NCI-H128 (cell line): ENCODE measurements around the gene PLA2G4D.

ENCODE experiments used
- DNase-seq: peaks from one replicate; lab custom pipeline; 2025; ENCODE audit not compliant: unreplicated experiment; lab: John Stamatoyannopoulos, UW

PLA2G4D gene

DNA sequence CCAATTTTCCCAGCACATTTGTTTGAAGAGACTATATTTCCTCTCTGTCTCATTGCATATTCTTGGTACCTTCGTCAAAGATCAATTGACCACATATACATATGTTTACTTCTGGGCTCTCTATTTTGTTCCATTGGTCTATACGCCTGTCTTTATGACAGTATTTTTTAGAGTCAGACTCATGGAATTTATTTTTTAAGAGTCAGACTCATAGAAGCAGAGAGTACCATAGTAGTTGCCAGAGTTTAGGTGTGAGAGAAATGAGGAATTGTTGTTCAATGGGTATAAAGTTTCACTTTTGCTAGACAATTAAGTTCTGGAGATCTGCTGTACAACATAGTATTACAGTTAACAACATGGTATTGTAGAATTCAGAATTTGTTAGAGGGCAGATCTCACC, 35.0 kb upstream of the PLA2G4D start:
- DNase-seq = no peak

DNA sequence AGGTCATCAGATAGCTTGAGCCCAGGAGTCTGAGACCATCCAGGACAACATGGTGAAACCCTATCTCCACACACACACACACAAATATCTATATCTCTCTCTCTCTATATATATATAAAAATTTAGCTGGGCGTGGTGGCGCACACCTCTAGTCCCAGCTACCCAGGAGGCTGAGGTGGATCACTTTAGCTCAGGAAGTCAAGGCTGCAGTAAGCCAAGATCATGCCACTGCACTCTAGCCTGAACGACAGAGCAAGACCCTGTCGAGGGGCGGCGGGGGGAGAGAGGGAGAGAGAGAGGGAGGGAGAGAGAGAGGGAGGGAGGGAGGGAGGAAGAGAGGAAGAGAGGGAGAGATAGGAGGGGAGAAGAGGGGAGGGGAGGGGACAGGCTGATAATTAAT, 34.1 kb upstream of the PLA2G4D start:
- DNase-seq = no peak

DNA sequence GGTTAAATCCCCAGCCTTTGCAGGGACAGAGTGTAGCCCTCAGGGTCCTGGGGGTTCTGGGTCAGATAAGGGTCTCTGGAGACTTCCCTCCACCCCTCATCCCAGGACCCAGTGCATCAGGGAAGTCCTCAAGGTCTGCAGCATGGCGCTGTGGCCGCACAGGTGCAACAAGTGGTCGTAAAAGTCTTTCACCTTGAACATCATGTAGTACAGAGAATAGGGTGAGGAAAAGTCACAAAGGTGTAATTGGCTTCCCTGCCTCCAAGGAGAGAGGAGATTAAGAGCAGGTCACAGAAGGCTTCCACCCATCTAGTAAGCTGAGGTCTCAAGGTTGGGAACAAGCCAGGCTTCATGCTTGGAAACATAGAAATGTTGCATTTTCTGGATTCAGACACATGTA, 29.2 kb upstream of the PLA2G4D start:
- DNase-seq = no peak

DNA sequence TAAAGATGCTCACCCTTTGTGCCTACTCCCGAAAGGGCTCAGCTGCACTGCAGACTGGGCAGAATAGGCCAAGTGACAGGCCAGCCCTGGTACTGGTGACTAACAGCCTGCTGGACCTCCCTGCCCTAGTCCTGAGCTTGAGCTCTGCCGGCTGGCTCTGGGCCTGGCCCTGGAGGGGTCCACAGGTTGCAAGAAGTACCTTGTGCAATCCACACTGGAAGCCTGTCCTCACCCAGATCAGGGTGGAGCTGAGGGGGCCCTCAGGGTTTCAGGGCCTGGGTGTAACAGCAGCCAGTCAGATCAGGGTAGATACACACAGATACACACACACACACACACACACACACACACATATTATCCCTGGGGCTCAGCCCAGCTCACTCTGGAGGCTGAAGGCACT, 27.3 kb upstream of the PLA2G4D start:
- DNase-seq = no peak

DNA sequence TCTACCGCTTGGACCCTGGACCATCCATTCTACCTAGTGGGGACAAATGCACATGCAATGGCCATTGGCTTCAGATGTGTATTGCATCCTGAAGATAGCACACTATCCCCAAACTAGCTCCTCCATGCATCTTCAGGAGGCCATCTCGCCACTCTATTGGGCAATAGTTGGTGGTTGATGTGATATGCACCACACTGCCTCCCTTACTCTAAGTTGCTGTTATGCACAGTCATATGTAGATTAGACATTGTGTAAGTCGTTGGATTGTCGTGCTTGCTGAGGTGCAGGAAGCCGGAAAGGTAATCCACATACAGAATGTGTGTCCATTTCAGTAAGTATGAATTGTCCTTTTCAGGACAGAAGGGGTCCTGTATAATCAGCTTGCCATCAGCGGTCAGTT, 26.7 kb upstream of the PLA2G4D start:
- no peak for DNase-seq

DNA sequence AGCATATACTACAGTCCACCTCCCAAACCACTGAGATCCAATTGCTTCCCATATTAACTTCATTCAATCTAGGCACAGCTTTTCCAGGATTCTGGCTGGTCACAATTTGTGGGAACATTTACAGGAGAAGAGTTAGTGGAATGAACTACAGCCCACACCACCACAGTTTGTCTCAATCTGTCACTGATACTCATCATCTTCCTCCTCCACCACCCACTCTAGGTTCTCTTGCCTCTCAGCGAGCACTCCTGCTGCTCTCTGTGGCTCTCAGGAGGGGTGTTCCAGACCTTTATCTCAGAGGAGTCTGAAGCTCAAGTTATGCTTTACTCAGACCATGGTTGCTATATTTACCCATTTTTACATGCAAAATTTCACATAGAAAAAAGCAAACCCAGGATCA, 25.9 kb upstream of the PLA2G4D start:
- no peak for DNase-seq

DNA sequence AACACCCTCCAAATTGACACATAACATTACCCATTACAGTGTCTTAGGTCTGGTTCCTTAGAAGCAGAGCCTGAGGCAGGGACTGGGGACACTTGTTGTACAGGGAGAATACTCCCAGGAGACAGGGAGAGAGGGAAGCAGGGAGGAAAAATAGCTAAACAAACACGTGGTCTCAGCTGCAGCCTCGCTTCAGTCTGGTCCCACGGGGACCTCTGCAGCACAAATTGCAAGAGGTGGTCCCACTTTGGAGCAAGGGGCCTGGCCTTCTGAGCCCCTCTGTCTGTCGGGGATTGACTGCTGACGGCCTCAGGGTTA, 25.0 kb upstream of the PLA2G4D start:
- no peak for DNase-seq

DNA sequence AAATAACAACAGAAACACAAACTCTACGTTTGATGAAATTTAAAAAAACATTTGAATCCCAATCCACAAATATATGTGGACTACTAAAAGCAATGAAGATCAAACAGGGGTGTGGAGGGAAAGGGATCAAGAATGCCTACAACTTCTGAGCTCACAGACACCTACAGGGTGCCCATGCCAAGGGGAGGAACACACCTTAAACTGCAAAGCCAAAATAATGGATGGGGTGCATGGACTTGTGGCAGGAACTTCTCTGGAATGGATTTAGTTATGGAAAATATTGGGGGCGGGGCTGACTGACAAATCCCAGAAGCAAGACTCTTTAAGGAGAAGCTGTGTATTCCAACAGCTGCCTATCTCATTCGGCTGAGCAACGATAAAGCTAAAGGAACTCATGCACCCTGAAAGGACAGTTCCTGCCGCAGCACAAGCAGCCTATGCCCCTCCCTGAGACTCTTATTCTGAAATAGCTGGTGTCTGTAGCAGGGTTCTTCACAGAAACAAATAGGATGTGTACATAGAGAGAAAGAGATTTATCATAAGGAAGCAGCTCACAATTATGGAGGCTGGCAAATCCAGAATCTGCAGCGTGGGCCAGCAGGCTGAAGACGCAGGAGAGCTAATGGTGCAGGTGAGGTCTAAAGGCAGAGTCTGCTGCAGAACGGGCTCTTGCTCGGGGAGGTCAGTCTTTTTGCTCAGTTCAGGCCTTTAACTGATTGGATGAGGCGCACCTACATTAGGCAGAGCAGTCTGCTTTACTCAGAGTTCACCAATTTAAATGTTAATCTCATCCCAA, 24.5 kb upstream of the PLA2G4D start:
- DNase-seq = no peak

DNA sequence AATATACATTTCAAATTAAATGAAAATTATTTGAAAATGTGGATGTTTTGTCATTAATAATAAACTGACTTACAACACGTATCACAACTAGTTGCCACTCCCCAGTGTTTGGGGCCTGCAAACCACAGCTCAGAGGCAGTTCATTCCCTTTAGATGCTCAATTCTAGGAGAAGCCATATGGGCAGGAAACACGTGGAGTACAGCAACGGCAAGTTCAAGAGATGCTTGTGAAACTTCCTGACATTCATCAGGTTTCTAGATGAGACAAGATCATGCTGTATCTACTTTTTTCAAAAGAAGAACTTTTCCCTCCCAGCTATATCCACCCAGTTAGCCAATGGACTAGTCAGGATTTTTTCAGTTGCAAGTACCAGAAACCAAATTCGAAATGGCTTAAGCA, 17.6 kb upstream of the PLA2G4D start:
- DNase-seq = no peak

DNA sequence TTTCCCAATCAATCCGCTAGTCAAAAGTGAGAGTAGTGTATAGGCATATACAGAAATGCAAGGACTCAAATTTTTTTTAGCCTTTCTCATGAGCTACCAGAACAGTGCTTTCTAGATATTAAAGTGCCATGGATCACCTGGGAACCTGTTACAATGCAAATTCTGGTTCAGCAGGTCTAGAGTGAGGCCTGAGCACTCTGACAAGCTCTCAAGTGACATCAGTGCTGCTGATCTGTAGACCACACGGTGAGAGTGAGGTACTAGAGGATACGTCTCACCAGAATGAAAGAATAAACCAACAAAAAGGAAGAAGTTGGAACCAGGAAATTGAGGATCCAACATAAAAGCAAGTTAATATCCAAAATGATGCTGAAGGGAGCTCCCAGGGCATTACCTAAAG, 16.0 kb upstream of the PLA2G4D start:
- no peak for DNase-seq

DNA sequence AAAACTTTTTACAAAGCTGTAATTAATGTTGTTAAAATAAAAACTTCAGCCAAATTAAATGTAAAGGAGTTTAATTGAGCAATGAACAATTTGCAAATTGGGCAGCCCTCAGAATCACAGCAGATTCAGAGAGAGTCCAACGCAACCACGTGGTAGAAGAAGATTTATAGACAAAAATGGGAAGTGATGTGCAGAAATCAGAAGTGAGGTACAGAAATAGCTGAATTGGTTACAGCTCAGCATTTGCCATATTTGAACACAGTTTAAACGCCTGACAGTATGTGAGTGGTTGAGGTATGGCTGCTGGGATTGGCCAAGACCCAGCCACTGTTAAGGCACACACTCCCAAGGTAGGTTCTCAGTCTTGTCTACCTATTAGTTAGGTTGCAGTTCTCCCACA, 14.4 kb upstream of the PLA2G4D start:
- DNase-seq = no peak

DNA sequence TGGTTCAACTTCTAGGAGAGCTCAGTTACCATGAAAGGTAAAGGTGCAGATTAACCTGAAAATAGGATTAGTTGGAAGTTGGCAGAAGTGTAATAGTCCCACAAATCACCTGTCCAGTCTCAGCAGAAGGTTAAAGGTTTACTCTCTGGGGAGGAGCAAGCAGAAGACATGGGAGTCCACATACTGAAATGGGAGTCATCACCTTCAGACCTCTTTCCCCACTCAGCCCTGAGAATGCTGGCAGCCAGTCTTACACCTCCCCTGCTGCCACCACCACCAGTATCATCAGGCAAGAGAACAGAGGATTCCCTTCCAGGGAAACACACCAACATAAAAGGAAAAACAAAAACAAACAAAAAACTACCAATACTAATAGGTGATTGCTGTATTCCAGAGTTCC, 13.8 kb upstream of the PLA2G4D start:
- no peak for DNase-seq

DNA sequence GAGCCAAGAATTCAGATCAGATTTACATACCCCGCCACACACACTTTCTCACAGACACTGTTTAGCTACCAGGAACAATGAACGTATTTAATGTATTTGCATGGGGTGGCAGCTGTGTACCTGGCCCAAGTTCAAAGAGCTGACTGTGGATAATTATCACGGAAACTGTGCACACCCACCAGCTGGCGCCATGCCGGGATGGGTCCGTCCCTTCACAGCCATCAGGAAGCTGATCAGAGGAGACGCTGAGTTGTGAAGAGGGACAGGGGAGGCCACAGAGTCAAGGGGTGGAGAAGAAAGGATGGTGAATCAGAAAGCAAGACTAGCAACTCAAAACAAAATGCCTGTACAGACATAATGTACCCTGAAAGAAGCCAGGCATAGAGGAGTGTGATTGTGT, 13.1 kb upstream of the PLA2G4D start:
- no peak for DNase-seq

DNA sequence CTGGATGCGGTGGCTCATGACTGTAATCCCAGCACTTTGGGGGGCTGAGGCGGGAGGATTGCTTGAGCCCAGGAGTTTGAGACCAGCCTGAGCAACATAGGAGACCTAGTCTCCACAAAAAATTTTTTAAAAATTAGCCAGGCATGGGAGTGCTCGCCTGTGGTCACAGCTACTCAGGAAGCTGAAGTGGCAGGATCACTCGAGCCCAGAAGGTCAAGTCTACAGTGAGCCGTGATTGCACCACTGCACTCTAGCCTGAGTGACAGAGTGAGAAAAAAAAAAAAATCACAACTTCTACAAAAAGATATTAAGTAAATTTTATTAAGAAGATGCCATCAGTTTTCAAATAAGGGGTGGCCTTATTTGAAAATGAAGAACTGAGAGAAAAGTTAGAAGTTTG, 11.9 kb upstream of the PLA2G4D start:
- DNase-seq = no peak

DNA sequence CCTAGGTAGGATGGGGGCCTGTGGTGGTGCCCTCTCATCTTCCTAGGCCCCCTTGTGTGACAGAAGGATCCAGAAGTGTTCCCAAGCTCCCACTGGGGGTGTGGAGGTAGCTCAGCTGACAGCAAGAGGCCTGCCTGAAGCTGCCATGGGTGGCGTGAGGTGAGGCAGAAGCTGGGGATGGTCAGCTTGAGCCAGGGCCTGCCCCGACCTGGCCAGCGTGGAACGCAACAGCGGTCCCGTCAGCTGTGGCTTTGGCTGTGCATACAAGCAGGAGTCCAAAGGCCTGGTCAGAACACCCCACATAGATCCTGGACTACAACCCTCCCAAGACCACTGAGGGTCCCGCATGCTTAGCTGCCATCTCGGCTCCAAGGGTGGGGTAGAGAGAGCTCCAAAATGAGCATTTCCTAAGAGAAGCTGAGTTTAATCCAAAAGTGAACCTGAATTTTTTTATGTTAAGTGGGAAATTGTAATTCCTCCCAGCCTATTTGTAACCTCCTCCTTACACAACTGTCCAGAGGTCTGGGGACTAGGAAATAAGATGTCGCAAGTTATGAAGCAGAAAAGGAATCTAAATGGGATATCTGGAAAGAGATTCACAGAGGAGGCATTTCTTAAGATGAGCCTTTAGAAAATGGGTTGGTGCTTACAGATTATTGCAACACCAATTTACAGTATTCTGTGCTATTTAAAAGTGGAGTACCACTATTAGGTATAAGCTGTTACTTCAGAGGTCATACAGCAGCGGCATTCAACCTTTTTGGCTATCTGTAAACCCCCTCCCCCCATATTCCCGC, 9.9 kb upstream of the PLA2G4D start:
- no peak for DNase-seq

DNA sequence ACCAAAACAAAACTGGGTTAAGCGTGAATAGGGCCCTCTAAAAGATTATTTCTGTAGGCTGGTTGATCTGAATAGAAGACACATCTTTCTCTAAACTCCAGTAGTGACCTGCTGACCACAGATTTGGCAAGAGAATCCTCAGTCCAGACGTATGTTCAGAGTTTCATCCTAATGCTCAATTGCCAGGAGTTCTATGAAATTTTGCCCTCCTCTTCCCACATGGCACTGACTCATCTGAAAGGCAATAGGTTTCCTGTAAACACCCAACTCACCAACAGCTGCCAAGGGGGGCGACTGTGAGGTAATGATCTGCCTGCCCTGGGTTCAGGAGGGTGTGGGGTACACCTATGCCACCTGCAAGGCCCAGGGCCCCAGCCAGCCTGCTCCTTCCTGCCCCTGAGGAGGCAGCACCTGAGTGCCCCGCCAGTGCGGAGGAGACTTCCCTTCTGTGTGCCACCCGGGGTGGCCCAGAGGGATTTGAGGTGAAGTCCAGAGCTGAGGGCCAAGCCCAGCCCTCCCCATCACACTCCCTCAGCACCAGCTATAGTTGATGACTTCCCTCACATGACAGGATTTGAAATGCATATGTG, 8.4 kb upstream of the PLA2G4D start:
- DNase-seq = no peak

DNA sequence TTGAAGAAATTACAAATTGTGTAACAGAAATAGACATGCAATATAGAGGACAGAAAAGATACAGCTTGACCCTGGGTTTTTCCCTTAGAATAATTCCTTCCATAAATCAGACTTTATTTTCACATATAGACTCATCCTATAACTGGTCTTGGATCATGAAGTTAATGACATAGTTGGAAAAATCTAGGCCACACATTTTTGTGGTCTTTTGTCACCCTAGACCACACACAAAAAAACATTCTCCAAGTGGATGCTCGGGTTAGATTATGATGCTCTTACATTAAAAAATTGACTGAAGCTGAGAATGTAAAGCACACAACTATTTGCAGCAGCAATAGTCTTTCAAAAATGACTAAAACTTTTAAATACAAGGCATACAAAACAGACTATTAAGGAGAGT, 7.5 kb upstream of the PLA2G4D start:
- no peak for DNase-seq

DNA sequence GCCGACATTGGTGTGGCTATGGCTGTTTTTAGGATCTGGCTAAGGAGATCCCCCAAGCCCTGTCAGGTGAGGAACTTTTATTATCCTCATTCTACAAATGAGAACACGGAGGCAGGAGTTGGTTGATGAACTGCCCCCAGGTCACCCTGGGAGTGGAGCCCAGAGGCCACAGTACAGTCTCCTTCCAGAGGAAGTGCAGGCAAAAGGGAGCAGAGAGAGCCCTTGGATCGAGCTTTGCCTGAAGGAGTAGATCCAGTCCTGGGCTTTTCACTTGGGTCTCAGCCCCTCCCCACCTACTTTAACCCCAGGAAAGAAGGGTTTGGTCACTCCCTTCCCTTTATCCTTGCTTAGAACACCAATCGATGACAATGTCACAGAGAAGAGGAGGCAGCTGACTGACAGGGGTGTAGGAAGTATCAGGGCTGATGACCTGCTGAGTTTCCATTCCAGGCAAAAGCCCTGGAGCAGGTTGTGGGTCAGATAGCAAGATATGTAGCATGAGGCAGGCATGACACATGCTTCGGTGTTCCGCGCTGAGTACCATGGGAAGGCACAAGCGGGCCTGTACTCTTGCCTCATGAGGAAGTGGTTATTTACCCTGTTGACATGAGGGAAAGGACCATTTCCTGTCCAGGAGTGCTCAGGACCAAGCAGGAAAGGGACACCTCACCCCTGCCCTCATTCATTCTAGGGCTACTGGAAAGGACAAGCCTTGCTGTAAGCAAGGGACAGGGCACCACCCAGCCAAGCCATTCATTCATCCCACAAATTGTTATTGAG, 5.8 kb upstream of the PLA2G4D start:
- DNase-seq = no peak

DNA sequence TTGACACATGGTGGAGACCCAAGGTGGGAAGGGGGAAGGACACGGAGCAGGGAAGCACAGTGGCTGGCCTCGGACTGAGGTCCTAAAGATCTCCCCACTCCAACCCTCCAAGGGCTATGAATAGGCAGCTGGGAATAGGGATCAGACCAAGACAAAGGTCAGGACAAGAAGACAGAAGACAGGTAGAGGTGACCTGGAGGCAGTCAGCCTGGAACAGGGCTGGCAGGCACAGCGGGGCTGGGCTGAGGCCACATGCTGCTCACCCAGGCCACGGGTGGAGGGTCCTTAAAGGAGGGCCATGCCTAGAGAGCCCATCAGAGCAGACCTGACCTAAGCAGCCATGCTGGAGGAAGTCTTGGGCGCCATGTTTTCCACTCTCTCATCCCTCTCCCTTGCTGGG, 2.7 kb upstream of the PLA2G4D start:
- DNase-seq = no peak

DNA sequence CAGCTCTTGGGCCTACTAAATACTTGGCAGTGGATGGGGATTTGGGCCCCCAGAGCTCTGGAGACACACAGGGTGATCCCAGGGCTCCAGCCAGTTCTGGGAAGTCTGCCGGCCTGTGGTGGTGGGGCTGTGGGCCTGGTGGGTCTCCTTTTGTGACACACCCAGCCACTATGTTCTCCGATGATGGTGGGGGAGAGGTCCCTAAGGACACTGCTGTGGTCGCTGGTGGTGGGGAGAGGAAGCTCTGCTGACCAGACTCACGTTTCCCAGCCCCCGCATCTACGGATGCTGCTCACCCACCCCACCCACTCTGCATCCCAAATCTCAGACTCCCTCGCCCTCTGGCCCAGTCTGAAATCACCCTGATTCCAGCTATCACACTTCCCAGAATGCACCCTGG, 396 bp downstream of the PLA2G4D start:
- no peak for DNase-seq

DNA sequence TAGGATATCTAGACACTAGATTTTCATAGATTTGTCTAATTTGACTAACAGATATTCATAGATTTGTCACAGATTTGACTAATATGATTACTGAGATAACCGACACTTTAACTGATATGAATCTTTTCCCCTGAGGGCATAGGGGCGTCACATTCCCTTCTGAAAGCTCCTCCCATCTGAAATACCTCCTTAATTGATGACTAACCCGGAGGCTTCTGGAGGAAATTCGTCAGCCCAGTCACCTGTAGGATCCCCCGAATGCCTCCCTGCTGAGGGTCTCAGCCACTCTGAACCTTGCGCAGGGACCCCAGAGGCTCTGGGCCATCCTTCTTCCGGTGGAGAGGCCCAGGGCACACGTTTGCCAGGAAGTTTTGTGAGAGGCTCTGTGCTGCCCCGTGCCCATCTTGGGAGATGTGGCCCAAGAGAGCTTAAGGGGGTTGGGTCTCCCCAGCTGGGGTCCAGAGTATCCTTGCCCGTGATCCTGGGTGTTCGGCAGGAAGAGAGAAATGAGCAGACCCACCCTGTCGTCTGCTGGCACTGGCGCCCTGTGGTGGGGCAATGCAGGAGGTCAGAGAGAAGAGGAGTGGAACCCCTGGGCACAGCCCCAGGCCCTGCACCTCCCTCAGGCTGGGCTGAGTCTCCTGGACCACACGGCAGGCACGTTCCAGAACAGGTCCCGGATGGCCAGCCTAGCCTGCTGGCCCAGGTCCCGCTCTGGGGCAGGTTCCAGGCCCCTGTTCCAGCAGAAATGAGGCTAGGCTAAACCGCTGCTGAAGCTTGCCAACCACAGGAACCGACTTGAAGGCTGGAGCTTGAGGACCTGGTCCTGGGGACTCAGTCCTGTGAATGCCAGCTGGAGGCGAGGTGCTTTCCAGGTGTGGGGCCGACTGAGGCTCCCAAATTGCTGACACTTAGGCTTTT, 1.7 kb downstream of the PLA2G4D start:
- DNase-seq = no peak
